ENCODE data around the gene MPP3. TPM values are rescaled to one million over a fixed set of nuclear protein-coding genes. Genes with fewer than 3 reads are reported as not detected.

Gene MPP3
- total RNA-seq, 2 experiments from 2014 or later: 0.27 to 0.31 TPM

DNA sequence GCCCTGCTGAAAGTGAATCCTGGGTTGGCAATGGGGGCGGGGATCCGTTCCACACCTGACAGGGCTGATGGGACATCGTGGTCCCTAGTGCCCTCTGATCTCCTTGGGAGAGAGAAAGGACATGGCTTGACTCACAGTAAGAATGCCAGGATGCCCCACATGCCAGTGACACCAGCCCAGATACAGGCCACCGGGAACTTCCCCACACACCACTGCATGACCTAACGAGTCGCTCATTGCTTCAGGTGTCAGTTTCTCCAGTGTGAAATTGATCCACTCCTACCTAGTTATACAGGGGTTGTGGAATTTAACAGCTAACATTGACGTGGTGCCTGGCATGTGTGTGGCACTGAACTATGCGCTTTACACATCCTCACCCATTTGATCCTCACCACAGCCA is 21.6 kb upstream of the MPP3 start:
- ChIA-PET POLR2A (no interaction called here), CTCF (interaction anchor here (1.4 to 5.6 kb wide), 2 partner anchors 8 to 24 kb away, joined by 5 to 23 read pairs; partner anchors contain the start of gene CD300LG)
- no peak overlapping the region for H3K4me3 Mint-ChIP-seq
- intact Hi-C loops (cut with micrococcal nuclease): no loop called here
- no peaks in the 10 kb centered on the region for H3K36me3 Mint-ChIP-seq (ENCODE audit: low read depth)
- no peaks in the 10 kb centered on the region for H3K9me3 Mint-ChIP-seq
- TF ChIP-seq, protein P1, sequence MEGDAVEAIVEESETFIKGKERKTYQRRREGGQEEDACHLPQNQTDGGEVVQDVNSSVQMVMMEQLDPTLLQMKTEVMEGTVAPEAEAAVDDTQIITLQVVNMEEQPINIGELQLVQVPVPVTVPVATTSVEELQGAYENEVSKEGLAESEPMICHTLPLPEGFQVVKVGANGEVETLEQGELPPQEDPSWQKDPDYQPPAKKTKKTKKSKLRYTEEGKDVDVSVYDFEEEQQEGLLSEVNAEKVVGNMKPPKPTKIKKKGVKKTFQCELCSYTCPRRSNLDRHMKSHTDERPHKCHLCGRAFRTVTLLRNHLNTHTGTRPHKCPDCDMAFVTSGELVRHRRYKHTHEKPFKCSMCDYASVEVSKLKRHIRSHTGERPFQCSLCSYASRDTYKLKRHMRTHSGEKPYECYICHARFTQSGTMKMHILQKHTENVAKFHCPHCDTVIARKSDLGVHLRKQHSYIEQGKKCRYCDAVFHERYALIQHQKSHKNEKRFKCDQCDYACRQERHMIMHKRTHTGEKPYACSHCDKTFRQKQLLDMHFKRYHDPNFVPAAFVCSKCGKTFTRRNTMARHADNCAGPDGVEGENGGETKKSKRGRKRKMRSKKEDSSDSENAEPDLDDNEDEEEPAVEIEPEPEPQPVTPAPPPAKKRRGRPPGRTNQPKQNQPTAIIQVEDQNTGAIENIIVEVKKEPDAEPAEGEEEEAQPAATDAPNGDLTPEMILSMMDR (IDR thresholded peaks at IDR 0.05): no peak
- DNase-seq (no peak), ATAC-seq (no peak)
- no peak overlapping the region for H3K27ac Mint-ChIP-seq
- H3K27me3 Mint-ChIP-seq: peaks cover 9% of the 10 kb centered on the region
- no peaks in the 10 kb centered on the region for H3K4me1 Mint-ChIP-seq (ENCODE audit: low read depth)

DNA sequence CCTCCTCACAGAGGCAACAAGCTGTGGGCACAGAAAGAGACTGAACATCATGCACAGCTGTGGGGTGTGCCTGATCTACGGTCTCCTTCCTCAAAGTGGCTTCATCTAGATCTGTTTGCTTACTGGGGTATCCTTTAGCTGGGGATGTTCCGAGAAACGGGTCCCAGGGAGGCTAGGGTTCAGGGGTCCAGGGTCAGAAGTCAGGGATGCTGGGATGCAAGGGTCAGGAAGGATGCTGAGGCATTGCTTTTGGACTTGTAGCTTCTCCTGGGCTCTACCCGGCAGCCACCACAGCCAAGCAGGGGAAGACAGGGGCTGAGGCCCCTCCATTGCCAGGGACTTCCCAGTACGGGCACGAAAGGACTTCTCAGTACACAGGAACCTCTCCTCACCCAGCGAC is 20.6 kb upstream of the MPP3 start:
- H3K9me3 Mint-ChIP-seq: no peaks in the 10 kb centered on the region
- H3K36me3 Mint-ChIP-seq (ENCODE audit: low read depth): no peaks in the 10 kb centered on the region
- H3K4me3 Mint-ChIP-seq: no peak overlapping the region
- TF ChIP-seq, protein P1 (IDR thresholded peaks at IDR 0.05): no peak
- H3K4me1 Mint-ChIP-seq (ENCODE audit: low read depth): no peaks in the 10 kb centered on the region
- peaks cover 9% of the 10 kb centered on the region for H3K27me3 Mint-ChIP-seq
- ChIA-PET POLR2A (no interaction called here), CTCF (interaction anchor here (1.5 kb wide), 1 partner anchor 87 kb away, joined by 5 read pairs; no protein-coding TSS in a partner anchor)
- no peak overlapping the region for H3K27ac Mint-ChIP-seq
- intact Hi-C loops (cut with micrococcal nuclease): no loop called here
- ATAC-seq (no peak), DNase-seq (no peak)

- H3K9me3 Mint-ChIP-seq: no peaks in the 10 kb centered on the region
- ATAC-seq (no peak), DNase-seq (no peak)
- POLR2A ChIA-PET: no interaction called here
- H3K4me1 Mint-ChIP-seq (ENCODE audit: low read depth): no peaks in the 10 kb centered on the region
- intact Hi-C loops (cut with micrococcal nuclease): no loop called here
- TF ChIP-seq, protein P1 (IDR thresholded peaks at IDR 0.05): no peak
- no peaks in the 10 kb centered on the region for H3K36me3 Mint-ChIP-seq (ENCODE audit: low read depth)
- H3K27me3 Mint-ChIP-seq: peaks cover 13% of the 10 kb centered on the region
- CTCF ChIA-PET: interaction anchor here (1.5 kb wide), 1 partner anchor 86 kb away, joined by 5 read pairs; no protein-coding TSS in a partner anchor
- no peak overlapping the region for H3K4me3 Mint-ChIP-seq
- H3K27ac Mint-ChIP-seq: no peak overlapping the region
Measured at GRCh38 chr17:43852571-43852970, 19.6 kb upstream of the MPP3 start.

DNA sequence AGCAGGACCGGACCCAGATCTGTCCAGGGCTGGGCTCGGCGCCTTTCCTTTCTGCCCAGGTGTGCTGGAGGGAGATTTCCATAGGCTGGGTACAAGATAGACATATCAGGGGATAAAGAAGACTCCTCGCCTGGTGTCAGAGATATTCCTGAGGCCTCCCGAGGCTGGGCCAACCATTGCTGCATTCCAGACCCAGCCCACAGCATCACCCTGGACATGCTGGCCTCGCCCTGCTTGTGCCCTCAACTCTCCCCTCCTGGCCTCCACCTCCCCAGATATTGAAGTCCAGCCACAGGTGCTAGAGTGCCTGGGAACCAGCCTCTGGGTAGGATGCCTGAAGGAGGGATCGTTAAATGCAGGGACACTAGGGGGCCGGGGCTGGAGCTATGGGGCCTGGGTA is 16.2 kb upstream of the MPP3 start:
- no peak overlapping the region for H3K27ac Mint-ChIP-seq
- TF ChIP-seq, protein P1 (IDR thresholded peaks at IDR 0.05): no peak
- ChIA-PET POLR2A (interaction anchor here (0.6 kb wide), 1 partner anchor 144 kb away, joined by 3 read pairs; no protein-coding TSS in a partner anchor), CTCF (no interaction called here)
- no peak for DNase-seq
- intact Hi-C loops (cut with micrococcal nuclease): no loop called here
- H3K4me3 Mint-ChIP-seq: no peak overlapping the region
- no peak for ATAC-seq
- H3K27me3 Mint-ChIP-seq: peaks cover 15% of the 10 kb centered on the region
- no peaks in the 10 kb centered on the region for H3K9me3 Mint-ChIP-seq
- H3K36me3 Mint-ChIP-seq (ENCODE audit: low read depth): no peaks in the 10 kb centered on the region
- no peaks in the 10 kb centered on the region for H3K4me1 Mint-ChIP-seq (ENCODE audit: low read depth)

GRCh38 chr17:43848601-43849000 is 15.7 kb upstream of the MPP3 start:
- no peaks in the 10 kb centered on the region for H3K4me1 Mint-ChIP-seq (ENCODE audit: low read depth)
- H3K27me3 Mint-ChIP-seq: peaks cover 15% of the 10 kb centered on the region
- TF ChIP-seq, protein P1 (IDR thresholded peaks at IDR 0.05): no peak
- intact Hi-C loops (cut with micrococcal nuclease): no loop called here
- no peak overlapping the region for H3K4me3 Mint-ChIP-seq
- no peaks in the 10 kb centered on the region for H3K9me3 Mint-ChIP-seq
- ATAC-seq (no peak), DNase-seq (no peak)
- POLR2A ChIA-PET: no interaction called here
- CTCF ChIA-PET: no interaction called here
- no peak overlapping the region for H3K27ac Mint-ChIP-seq
- no peaks in the 10 kb centered on the region for H3K36me3 Mint-ChIP-seq (ENCODE audit: low read depth)
